Measurements from ENCODE around the gene SLN. TPM values are rescaled to one million over a fixed set of nuclear protein-coding genes. Genes with fewer than 3 reads are reported as not detected.

SLN gene
- total RNA-seq, 1 donor from 2014 or later: 0.92 TPM

DNA sequence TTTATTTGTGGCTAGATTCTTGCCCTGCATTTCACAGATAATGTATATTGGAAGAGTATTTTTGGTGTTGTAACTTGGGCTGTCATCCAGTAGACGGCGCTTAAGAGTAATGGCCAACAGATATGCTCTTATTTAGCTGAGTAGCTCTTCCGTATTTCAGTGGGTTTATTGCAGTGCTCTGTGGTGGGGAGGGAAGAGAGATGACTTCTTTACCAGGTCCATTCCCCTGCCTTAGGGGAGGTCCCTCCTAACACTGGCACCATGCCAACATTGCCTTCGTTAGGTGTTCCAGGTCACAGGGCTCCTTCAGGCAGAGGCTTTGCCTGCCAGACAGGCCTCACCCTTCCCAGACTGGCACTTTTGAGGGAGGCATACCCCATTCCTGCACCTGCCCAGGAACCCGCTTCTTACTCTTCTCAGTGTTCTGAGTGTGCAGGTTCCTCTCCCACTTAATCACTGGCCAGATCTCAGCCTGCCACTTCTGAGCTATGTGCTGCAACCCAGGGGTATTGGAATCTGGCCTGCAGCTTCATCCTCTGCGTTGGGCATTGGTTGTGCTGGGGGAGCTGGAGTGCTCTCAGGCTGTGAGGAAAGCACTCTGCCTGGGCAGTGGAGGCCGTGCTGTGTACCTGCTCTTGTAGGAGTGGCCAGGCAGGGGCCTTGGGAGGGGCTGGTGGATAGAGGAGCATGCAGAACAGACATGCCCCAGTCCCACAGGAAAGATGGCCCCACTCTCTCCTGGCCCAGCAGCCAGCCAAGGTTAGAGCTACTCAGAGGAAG is 29.4 kb upstream of the SLN start:
- intact Hi-C loops (cut with DNase I): no loop called here
- no peaks in the 10 kb centered on the region for H3K4me1 ChIP-seq
- H3K9me3 ChIP-seq: no peaks in the 10 kb centered on the region
- no peaks in the 10 kb centered on the region for H3K27me3 ChIP-seq (ENCODE audit: low read depth)
- no peak overlapping the region for H3K4me3 ChIP-seq
- DNase-seq: peak; percentile 61
- H3K27ac ChIP-seq: no peak overlapping the region
- TF ChIP-seq, protein P1, sequence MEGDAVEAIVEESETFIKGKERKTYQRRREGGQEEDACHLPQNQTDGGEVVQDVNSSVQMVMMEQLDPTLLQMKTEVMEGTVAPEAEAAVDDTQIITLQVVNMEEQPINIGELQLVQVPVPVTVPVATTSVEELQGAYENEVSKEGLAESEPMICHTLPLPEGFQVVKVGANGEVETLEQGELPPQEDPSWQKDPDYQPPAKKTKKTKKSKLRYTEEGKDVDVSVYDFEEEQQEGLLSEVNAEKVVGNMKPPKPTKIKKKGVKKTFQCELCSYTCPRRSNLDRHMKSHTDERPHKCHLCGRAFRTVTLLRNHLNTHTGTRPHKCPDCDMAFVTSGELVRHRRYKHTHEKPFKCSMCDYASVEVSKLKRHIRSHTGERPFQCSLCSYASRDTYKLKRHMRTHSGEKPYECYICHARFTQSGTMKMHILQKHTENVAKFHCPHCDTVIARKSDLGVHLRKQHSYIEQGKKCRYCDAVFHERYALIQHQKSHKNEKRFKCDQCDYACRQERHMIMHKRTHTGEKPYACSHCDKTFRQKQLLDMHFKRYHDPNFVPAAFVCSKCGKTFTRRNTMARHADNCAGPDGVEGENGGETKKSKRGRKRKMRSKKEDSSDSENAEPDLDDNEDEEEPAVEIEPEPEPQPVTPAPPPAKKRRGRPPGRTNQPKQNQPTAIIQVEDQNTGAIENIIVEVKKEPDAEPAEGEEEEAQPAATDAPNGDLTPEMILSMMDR (IDR thresholded peaks at IDR 0.05): peak; percentile 32
- peak; percentile 83 to 94 for ATAC-seq
- H3K36me3 ChIP-seq: no peaks in the 10 kb centered on the region

DNA sequence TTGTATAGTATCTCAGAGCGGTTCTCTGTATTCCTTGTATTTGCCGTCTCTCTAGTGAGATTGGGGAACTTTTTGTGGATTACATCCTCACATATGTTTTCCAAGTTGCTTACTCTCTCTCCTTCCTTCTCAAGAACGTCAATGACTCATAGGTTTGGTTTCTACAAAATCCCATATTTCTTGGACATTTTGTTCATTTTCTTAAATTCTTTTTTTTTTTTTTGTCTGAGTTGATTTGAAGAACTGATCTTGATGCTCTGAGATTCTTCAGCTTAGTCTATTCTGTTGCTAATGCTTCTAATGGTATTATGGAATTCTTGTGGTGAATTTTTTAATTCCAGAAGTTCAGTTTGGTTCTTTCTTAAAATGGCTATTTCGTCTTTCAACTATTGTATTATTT is 28.4 kb upstream of the SLN start:
- H3K9me3 ChIP-seq: no peaks in the 10 kb centered on the region
- no peak overlapping the region for H3K4me3 ChIP-seq
- DNase-seq (no peak), ATAC-seq (no peak)
- H3K27ac ChIP-seq: no peak overlapping the region
- H3K27me3 ChIP-seq (ENCODE audit: low read depth): no peaks in the 10 kb centered on the region
- no peaks in the 10 kb centered on the region for H3K36me3 ChIP-seq
- TF ChIP-seq, protein P1 (IDR thresholded peaks at IDR 0.05): no peak
- intact Hi-C loops (cut with DNase I): no loop called here
- H3K4me1 ChIP-seq: no peaks in the 10 kb centered on the region

DNA sequence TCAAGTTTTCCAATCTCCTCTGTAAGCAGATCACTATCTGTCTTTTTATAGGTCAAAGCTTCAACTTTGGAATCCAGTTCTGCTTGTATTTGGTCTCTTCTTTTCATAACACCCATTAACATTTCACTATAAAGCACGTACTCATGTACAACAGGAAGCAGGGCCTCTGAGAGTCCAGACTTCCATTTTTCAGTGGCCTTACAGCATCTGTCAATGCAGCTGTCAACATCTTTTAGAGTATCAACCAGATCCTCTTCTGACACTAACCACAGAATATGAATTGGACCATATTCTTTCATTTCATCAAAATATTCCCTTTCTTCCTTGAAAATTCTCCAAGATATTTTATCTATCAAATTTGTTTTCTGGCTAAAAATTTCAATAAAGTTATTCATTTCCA is 24.7 kb upstream of the SLN start:
- Histone ChIP-seq H3K4me3 (no peak overlapping the region), H3K36me3 (no peaks in the 10 kb centered on the region), H3K27me3 (ENCODE audit: low read depth) (no peaks in the 10 kb centered on the region), H3K27ac (no peak overlapping the region), H3K9me3 (no peaks in the 10 kb centered on the region), H3K4me1 (no peaks in the 10 kb centered on the region)
- TF ChIP-seq, protein P1 (IDR thresholded peaks at IDR 0.05): no peak
- ATAC-seq: no peak
- DNase-seq: no peak
- intact Hi-C loops (cut with DNase I): no loop called here

DNA sequence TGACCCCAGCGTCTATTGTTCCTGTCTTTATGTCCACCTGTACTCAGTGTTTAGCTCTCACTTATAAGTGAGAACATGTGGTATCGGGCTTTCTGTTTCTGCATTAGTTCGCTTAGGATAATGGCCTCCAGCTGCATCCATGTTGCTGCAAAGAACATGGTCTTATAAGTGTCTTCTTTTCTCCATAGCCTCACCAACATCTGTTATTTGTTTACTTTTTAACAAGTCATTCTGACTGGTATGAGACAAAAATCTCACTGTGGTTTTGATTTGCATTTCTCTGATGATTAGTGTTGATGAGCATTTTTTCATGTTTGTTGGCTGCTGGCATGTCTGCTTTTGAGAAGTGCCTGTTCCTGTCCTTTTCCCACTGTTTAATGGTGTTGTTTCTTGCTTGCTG is 21.7 kb upstream of the SLN start:
- H3K4me3 ChIP-seq: no peak overlapping the region
- no peaks in the 10 kb centered on the region for H3K27me3 ChIP-seq (ENCODE audit: low read depth)
- H3K36me3 ChIP-seq: no peaks in the 10 kb centered on the region
- intact Hi-C loops (cut with DNase I): no loop called here
- DNase-seq (no peak), ATAC-seq (no peak)
- TF ChIP-seq, protein P1 (IDR thresholded peaks at IDR 0.05): no peak
- H3K27ac ChIP-seq: no peak overlapping the region
- H3K9me3 ChIP-seq: no peaks in the 10 kb centered on the region
- no peaks in the 10 kb centered on the region for H3K4me1 ChIP-seq

DNA sequence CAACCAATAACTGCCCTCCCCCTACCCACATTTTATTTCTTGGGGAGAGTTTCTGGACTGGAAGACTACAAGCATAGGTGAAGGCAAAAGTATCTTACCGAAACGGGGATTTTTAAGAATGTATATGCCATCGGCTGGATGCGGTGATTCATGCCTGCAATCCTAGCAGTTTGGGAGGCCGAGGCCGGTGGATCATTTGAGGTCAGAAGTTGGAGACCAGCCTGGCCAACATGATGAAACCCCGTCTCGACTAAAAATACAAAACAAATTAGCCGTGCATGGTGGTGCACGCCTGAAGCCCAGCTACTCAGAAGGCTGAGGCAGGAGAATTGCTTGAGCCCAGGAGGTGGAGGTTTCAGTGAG is 20.8 kb upstream of the SLN start:
- Histone ChIP-seq H3K36me3 (no peaks in the 10 kb centered on the region), H3K27ac (no peak overlapping the region), H3K9me3 (no peaks in the 10 kb centered on the region), H3K4me1 (no peaks in the 10 kb centered on the region), H3K27me3 (ENCODE audit: low read depth) (no peaks in the 10 kb centered on the region), H3K4me3 (no peak overlapping the region)
- intact Hi-C loops (cut with DNase I): no loop called here
- ATAC-seq (no peak), DNase-seq (no peak)
- TF ChIP-seq, protein P1 (IDR thresholded peaks at IDR 0.05): no peak
